ENCODE data around the gene HOXD8. TPM values are rescaled to one million over a fixed set of nuclear protein-coding genes. Genes with fewer than 3 reads are reported as not detected.
A peak's percentile ranks its signal among the peaks of the same experiment; 100 is the strongest.

HOXD8 gene
- polyA plus RNA-seq, 1 of the 3 experiments (the other 2 are of a cell fraction) = 6.4 TPM

- TF ChIP-seq RXRA (IDR thresholded peaks at IDR 0.05; ENCODE audit: borderline replicate concordance, low read depth) = no peak
- TF ChIP-seq, protein P1, sequence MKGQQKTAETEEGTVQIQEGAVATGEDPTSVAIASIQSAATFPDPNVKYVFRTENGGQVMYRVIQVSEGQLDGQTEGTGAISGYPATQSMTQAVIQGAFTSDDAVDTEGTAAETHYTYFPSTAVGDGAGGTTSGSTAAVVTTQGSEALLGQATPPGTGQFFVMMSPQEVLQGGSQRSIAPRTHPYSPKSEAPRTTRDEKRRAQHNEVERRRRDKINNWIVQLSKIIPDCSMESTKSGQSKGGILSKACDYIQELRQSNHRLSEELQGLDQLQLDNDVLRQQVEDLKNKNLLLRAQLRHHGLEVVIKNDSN (IDR thresholded peaks at IDR 0.05; ENCODE audit: borderline replicate concordance, low read depth) = no peak
- TF ChIP-seq NRF1 (IDR thresholded peaks at IDR 0.05; ENCODE audit: low read depth, low read length) = no peak
- TF ChIP-seq MEF2A (IDR thresholded peaks at IDR 0.05; ENCODE audit: borderline replicate concordance, low read depth) = no peak
- TF ChIP-seq ZBTB33 (IDR thresholded peaks at IDR 0.05; ENCODE audit: borderline replicate concordance, low read depth) = no peak
- no peak for TF ChIP-seq NFIC (IDR thresholded peaks at IDR 0.05; ENCODE audit: borderline replicate concordance)
- TF ChIP-seq EP300 (IDR thresholded peaks at IDR 0.05; ENCODE audit: borderline replicate concordance in 1 of 2, low read depth in 1 of 2, low read length in 1 of 2) = no peak
Measured at GRCh38 chr2:176154576-176155252, 25.2 kb downstream of the HOXD8 start (continued).

DNA sequence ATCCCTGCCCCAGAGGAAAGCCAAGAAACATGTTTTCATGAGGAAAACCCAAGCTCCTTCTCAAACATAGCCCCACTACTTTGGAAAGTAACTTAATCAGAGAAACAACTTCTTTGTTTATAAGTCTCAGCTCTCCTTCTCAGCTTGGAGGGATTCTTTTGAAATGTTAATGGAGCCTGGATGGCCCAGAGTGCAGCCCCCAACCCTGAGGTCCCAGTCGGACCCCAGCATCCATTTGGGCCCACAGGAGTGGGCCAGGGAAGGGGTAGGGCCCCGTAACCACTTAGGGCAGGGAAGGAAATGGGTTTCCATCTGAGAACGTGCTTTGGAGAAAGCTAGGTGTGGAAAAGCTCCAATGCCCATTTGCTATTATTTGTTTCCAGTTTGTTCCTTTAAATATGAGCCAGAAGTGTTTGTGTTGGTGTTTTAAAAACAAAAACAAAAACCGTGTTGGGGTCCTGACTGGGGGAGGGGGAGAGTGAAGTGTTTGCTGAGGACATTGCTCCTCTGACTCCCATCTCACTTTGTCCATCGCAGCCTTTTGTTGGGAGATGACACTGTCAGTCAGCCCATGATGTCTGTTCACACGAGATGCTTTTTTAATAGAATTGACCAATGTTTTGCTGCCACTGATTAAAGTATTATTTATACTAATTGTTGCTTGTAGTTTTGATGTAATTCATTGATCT, 26.0 kb downstream of the HOXD8 start:
- Histone ChIP-seq H3K9me3 (no peaks in the 10 kb centered on the region), H3K9ac (no peak overlapping the region), H3K9me2 (no peaks in the 10 kb centered on the region), H3K27ac (ENCODE audit: low read depth in 2 of 2, low read length in 1 of 2) (no peak overlapping the region), H3K4me1 (ENCODE audit: control insufficient read depth in 1 of 2, insufficient read depth in 2 of 2, low read depth in 1 of 2, low read length in 1 of 2) (peaks cover 0 to 8% of the 10 kb centered on the region in 2 experiments; a peak in 2 of 4 replicates), H4K20me1 (ENCODE audit: insufficient read depth) (no peaks in the 10 kb centered on the region), H3K4me3 (ENCODE audit: low read depth in 2 of 2, low read length in 1 of 2) (no peak overlapping the region), H3K36me3 (replicated peaks in 1 of 2; ENCODE audit: control insufficient read depth in 1 of 2, insufficient read depth in 2 of 2, low read length in 1 of 2) (peaks cover 0 to 27% of the 10 kb centered on the region in 2 experiments), H3F3A (replicated peaks; ENCODE audit: insufficient read depth) (no peaks in the 10 kb centered on the region), H3K79me2 (ENCODE audit: insufficient read depth) (no peaks in the 10 kb centered on the region), H2AFZ (ENCODE audit: low read depth) (no peak overlapping the region), H3K4me2 (no peak overlapping the region), H3K27me3 (ENCODE audit: insufficient read depth) (no peaks in the 10 kb centered on the region)
- CTCF ChIA-PET = interaction anchor here (0.8 to 6.2 kb wide), 8 partner anchors 12 to 494 kb away, joined by 3 to 53 read pairs (median 4); no protein-coding TSS in a partner anchor
- TF ChIP-seq POLR2AphosphoS5 (IDR thresholded peaks at IDR 0.05; ENCODE audit: low read depth, low read length) (no peak), EP300 (IDR thresholded peaks at IDR 0.05; ENCODE audit: borderline replicate concordance in 1 of 2, low read depth in 1 of 2, low read length in 1 of 2) (no peak)
- POLR2A ChIA-PET = interaction anchor here (1.1 kb wide), 1 partner anchor 19 kb away, joined by 3 read pairs; no protein-coding TSS in a partner anchor
- WGBS (ENCODE audit: low lambda C conversion rate) = 79% methylated on average over 6 of the region's 6 CpGs
- no peak for DNase-seq

DNA sequence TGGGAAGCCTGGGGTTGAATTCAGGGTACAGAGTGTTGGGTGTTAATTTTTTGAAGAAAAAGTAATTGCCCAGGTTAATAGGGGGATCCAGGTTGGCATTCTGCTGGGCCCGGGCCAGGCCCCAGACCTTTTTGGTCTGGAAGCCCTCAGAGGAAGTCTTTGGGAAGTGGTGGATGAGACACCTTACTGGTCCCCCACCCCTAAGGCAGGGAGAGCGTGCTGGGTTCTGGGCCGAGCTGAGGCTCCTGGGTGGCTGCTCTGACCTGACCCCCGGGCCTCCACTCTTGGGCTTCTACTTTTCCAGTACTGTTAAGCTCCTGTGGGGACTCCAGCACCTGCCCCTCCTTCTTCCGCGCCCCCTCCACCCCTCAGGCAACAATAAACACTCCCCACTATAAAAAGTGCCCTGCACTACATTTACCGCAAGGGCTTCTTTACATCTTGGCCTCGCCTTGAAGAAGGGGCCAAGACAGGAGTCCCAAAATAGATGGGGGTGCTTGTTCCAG, 26.8 kb downstream of the HOXD8 start:
- H3K9ac ChIP-seq = no peak overlapping the region
- no peaks in the 10 kb centered on the region for H4K20me1 ChIP-seq (ENCODE audit: insufficient read depth)
- 97% methylated on average over 6 of the region's 8 CpGs for WGBS (ENCODE audit: low lambda C conversion rate)
- H3K9me2 ChIP-seq = no peaks in the 10 kb centered on the region
- H3K9me3 ChIP-seq = no peaks in the 10 kb centered on the region
- DNase-seq = peak; percentile 66
- H3K79me2 ChIP-seq (ENCODE audit: insufficient read depth) = no peaks in the 10 kb centered on the region
- peak overlapping the region in 1 of 2 experiments; percentile 89; a peak in 2 of 4 replicates for H3K27ac ChIP-seq (ENCODE audit: low read depth in 2 of 2, low read length in 1 of 2)
- 0 out of 2 replicates have a peak overlapping the region, but pooled peaks have one; percentile 81 for H3K4me2 ChIP-seq
- CTCF ChIA-PET = interaction anchor here (1.4 to 6.2 kb wide), 3 partner anchors 13 to 298 kb away, joined by 5 to 53 read pairs (median 14); no protein-coding TSS in a partner anchor
- H3K36me3 ChIP-seq (replicated peaks in 1 of 2; ENCODE audit: control insufficient read depth in 1 of 2, insufficient read depth in 2 of 2, low read length in 1 of 2) = peaks cover 0 to 27% of the 10 kb centered on the region in 2 experiments
- H3K27me3 ChIP-seq (ENCODE audit: insufficient read depth) = no peaks in the 10 kb centered on the region
- TF ChIP-seq SIN3A (IDR thresholded peaks at IDR 0.05; ENCODE audit: borderline replicate concordance, low read depth, low read length) (no peak), SMC3 (IDR thresholded peaks at IDR 0.05; ENCODE audit: low read depth, low read length) (no peak), EZH2phosphoT487 (IDR thresholded peaks at IDR 0.05; ENCODE audit: borderline replicate concordance, low read depth) (no peak), POLR2AphosphoS5 (IDR thresholded peaks at IDR 0.05; ENCODE audit: low read depth, low read length) (no peak), ZBTB33 (IDR thresholded peaks at IDR 0.05; ENCODE audit: borderline replicate concordance, low read depth) (no peak), MEF2A (IDR thresholded peaks at IDR 0.05; ENCODE audit: borderline replicate concordance, low read depth) (no peak), NFIC (IDR thresholded peaks at IDR 0.05; ENCODE audit: borderline replicate concordance) (no peak), YY1 (IDR thresholded peaks at IDR 0.05; ENCODE audit: low read depth) (no peak)
- TF ChIP-seq, protein P1 (IDR thresholded peaks at IDR 0.05; ENCODE audit: borderline replicate concordance, low read depth) = no peak
- TF ChIP-seq, protein P2, sequence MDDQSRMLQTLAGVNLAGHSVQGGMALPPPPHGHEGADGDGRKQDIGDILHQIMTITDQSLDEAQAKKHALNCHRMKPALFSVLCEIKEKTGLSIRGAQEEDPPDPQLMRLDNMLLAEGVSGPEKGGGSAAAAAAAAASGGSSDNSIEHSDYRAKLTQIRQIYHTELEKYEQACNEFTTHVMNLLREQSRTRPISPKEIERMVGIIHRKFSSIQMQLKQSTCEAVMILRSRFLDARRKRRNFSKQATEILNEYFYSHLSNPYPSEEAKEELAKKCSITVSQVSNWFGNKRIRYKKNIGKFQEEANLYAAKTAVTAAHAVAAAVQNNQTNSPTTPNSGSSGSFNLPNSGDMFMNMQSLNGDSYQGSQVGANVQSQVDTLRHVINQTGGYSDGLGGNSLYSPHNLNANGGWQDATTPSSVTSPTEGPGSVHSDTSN (IDR thresholded peaks at IDR 0.05) = no peak
- POLR2A ChIA-PET = interaction anchor here (2.3 kb wide), 1 partner anchor 20 kb away, joined by 9 read pairs; no protein-coding TSS in a partner anchor
- H2AFZ ChIP-seq (ENCODE audit: low read depth) = no peak overlapping the region
- H3K4me1 ChIP-seq (ENCODE audit: control insufficient read depth in 1 of 2, insufficient read depth in 2 of 2, low read depth in 1 of 2, low read length in 1 of 2) = peaks cover 0 to 8% of the 10 kb centered on the region in 2 experiments; a peak in 2 of 4 replicates
- H3K4me3 ChIP-seq (ENCODE audit: low read depth in 2 of 2, low read length in 1 of 2) = peak overlapping the region in 1 of 2 experiments; percentile 54; a peak in 2 of 4 replicates
- H3F3A ChIP-seq (replicated peaks; ENCODE audit: insufficient read depth) = no peaks in the 10 kb centered on the region

Measured in SK-N-SH (cell line).